Measurements from ENCODE around the gene ANO4. TPM values are rescaled to one million over a fixed set of nuclear protein-coding genes. Genes with fewer than 3 reads are reported as not detected.
"Not testable (repeated sequence)": the region's sequence is repeated elsewhere in the genome, so short reads cannot be mapped to it uniquely, and the experiment has no call there.

Gene ANO4
- total RNA-seq, 1 donor from 2014 or later = 0.32 TPM

DNA sequence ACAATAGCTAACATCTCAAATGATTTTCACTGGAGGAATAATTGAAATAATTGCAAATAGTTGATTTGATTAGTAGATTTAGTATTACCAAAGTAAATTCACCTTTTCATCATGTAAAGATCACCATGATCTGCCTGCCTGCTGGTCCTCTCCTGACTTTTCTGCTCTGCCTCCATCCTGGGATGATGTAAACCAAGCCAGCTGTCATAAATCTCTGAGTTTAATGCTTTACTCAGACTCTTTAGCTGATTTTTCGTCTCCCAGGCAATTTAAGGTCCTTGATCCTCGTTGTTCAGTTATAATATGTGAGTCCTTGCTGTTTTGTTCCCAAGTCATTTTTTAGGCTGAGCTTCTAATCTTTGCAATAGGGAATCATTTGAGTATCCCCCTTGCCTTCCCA is 138.0 kb downstream of the ANO4 start:
- DNase-seq (no peak), ATAC-seq (no peak)
- intact Hi-C loops (cut with micrococcal nuclease) = no loop called here

DNA sequence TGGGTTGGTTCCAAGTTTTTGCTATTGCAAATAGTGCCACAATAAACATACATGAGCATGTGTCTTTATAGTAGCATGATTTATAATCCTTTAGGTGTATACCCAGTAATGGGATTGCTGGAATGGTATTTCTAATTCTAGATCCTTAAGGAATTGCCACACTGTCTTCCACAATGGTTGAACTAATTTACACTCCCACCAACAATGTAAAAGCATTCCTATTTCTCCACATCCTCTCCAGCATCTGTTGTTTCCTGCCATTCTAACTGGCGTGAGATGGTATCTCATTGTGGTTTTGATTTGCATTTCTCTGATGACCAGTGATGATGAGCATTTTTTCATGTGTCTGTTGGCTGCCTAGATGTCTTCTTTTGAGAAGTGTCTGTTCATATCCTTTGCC is 139.0 kb downstream of the ANO4 start:
- DNase-seq; ATAC-seq; intact Hi-C loops (cut with micrococcal nuclease): not testable (repeated sequence)

DNA sequence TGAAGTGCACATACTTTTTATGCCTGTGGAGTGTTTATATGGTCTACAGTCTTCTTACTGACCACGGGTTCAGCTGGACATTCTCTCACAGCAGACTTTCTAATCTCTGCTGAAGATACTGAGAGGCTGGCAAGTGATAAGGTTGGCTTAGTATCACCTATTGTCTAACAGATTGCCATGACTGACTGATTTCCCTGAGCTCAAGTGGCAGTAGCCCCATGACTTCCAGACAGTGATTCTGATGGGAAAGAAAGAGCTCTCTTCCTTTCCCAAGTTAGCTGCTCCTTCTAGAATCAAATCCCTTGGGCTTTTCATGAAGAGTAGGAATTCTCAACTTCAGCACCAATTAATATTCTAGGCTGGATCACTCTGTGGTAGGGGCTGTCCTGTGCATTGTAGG is 141.4 kb downstream of the ANO4 start:
- ATAC-seq = no peak
- DNase-seq = no peak
- intact Hi-C loops (cut with micrococcal nuclease) = no loop called here

DNA sequence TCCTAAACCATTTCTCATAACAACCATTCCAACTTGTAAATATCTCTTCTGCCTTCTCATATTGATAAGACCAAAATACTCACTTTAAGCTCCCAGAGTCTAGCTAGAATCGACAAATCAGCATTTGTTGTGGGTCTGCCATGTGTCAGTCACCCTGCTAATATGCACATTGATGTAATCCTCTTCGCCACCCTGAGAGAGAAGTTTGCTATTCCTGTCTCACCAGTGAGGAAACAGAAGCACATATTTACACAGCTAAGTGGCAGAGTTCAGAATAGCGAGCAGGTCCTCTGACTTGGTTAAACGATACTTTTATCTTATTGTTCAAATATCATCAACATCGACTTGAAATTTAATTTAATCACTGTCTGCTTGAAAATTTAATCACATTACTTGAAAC is 142.1 kb downstream of the ANO4 start:
- DNase-seq = no peak
- no peak for ATAC-seq
- intact Hi-C loops (cut with micrococcal nuclease) = no loop called here

DNA sequence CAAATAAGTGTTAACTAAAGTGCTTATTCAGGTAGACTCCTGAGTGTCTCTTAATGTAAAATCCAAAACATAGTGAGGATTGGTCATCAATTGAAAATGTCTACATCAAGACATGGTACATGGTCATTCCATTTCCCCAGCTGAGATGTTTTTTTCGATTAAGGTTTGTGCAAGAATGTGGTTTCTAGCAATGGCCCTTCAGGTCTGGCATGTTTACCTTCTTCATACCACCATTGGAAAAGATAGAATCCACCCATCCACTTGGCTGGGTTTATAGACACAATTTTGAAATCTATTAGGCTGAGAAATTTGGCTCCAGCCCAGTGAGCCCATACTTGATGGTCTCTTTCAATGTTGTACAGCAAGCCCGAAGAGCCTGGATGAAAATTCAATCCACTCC is 145.9 kb downstream of the ANO4 start:
- ATAC-seq = no peak
- intact Hi-C loops (cut with micrococcal nuclease) = no loop called here
- DNase-seq = no peak

DNA sequence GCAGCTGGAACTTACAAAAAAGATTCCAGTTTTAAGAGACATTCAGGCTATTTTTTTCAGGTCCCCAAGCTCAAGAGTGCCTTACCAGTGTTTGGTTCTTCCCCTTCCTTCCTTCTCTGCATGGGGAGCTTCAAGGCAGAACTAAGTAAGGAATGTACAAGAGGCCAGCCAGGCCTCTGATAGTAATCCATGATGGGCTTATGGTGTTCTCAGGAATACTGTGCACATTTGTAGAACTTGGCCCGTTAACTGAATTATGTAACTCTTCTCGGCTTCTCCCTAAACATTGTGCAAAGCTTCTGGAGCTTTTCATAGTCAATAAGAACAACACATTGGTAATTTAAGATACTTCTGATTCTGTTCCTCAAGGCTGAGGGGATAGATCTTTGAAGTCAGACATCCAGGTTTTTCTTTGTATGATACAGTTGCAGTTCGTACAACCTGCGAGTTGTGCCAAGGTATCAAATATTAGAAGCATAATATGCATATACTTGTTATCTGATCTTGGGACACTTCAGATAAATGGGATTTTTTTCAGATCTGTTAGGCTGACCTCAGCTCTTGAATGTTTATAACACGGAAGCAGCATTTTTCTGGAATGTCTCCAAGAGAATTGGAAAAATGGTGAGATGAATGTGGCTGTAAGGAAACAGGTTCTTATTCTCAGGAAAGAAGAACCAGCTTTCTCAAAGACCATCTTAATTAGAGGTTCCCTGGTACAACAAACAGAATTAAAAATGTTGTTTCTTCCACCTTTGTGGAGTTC is 148.6 kb downstream of the ANO4 start:
- no peak for DNase-seq
- peak; percentile 64 for ATAC-seq
- intact Hi-C loops (cut with micrococcal nuclease) = no loop called here

DNA sequence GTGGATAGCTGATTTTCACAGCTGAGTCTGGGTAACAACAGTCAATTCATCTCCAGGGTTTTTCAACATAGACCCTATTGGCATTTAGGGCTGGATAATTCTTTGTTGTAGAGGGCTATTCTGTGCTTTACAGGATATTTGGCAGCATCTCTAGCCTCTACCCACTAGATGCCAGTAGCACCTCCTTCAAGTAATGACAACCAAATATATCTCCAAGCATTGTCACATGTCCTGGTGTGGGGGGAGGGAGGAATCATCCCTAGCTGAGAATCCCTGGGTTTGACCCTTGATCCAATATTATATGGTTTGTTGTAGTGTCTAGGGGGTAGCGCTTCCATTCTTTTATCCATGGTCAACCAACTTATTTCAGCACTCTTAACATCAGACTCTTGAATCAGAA is 157.2 kb downstream of the ANO4 start:
- ATAC-seq (no peak), DNase-seq (no peak)
- intact Hi-C loops (cut with micrococcal nuclease) = no loop called here

DNA sequence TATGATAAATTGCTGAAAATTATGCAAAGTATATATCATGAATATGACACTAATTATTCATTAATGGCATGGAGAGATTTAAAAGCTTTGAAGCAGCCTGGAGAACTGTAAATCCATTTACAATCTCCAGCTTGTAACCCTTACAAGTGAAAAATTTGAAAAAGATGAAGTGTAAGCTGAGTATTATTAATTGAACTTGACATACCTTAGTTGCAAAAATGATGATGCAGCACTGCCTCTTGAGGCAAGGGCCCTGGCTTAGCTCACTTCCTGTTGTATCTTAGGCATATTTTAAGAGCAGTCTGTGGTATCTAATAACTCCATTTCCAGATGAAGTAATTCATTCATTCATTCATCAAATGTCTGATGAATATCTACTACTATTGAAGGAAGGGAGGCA is 158.6 kb downstream of the ANO4 start:
- intact Hi-C loops (cut with micrococcal nuclease) = no loop called here

DNA sequence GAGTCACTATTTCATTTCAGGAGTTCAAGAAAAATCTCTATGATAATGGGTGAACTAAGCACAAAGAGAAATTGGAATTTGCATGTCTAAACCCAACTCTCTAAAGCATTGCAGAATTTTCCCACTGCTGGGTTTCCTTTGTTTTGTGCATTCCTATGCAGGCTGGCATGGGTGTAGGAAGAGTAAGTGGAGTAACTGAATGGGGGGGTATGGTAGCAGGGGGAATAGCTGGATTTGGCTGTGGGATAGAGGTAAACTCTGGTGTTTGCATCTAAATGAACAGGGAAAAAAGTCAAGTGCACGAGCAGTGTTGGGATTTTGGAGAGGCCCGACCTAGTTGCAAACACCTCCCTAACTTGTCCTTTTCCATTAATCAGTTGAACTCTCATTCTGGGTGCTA is 159.1 kb downstream of the ANO4 start:
- no peak for DNase-seq
- no peak for ATAC-seq
- intact Hi-C loops (cut with micrococcal nuclease) = no loop called here

More for the DNA sequence above, 158.6 kb downstream of the ANO4 start:
- ATAC-seq = no peak
- no peak for DNase-seq

DNA sequence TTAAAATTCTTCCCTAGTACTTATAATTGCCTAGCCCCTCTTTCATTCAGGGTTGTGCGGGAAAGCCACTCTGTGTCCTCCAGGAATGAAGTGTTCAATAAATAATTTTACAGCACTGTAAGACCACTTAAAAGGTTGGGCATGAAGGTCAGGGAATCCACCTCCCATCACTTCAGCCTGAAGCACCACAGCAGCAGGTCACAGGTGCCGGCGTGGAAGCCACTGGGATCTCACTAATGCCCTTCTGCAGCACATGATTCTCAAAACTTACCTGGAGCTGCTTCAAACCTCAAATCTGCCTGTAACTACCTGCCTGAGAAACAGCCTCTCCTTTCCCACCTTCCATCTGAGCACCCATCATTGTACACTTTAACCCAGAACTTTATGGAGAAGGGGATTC is 159.5 kb downstream of the ANO4 start:
- no peak for ATAC-seq
- intact Hi-C loops (cut with micrococcal nuclease) = no loop called here
- DNase-seq = no peak

DNA sequence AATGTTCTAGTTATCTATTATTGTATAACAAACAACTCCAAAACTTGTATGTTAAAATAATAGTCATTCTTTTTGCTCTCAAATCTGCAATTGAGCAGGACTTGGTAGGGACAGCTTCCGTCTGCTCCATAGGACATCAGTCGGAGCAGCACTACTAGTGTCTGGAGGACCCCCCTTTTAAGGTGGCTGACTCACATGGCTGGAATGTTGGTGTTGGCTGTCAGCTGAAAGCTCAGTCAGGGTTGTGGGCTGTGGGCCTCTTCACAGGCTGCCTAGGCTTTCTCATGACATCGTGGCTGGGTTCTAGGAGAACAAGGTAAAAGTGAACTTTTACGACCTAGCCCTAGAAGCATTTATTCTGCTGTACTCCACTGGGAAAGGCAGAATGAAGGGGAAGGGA is 160.6 kb downstream of the ANO4 start:
- DNase-seq (no peak), ATAC-seq (no peak)
- intact Hi-C loops (cut with micrococcal nuclease) = no loop called here

DNA sequence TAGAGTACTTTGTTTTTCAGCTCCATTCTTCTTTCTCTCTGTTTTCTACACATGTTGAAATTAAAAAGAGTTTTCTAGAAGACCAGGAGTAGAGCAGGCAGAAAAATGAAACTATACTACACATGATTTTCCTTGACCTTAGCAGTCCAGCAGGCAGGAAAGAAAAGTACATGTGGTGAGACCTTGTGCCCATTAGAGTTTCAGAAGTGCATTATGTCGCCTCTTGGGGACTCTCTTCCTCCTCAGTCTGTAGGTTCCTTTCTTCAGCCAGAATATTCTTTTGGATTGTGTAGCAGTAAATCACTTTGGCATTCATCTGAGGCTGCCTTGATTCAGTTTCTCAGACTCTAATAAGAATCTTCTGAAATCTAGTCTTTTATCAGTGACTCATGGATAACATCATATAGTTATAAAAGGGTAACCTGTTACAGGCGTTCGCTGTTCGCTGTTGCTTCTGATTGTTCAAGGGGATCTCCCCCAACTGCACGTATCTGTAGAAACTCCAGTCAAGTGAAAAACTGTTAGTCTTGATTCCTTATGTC is 161.8 kb downstream of the ANO4 start:
- DNase-seq (no peak), ATAC-seq (no peak)
- intact Hi-C loops (cut with micrococcal nuclease) = no loop called here

DNA sequence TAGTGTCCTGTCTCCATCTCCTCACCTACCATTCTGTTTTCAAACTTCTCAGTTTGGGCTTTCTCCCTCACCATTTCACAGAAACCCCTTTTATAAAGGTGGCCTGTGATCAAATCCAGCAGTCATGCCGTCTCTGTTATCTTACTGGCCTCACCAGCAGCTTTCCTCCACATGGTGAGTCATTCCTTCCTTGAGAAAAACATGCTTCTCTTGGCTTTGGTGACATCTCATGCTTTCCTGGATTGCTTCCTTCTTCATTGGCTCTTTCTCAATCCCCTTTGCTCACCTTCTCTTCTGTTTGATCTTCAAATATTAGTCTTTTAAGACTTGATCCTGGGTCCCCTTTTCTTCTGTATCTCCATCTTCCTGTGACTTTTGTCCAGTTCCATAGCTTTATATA is 164.9 kb downstream of the ANO4 start:
- no peak for ATAC-seq
- DNase-seq = no peak
- intact Hi-C loops (cut with micrococcal nuclease) = no loop called here

DNA sequence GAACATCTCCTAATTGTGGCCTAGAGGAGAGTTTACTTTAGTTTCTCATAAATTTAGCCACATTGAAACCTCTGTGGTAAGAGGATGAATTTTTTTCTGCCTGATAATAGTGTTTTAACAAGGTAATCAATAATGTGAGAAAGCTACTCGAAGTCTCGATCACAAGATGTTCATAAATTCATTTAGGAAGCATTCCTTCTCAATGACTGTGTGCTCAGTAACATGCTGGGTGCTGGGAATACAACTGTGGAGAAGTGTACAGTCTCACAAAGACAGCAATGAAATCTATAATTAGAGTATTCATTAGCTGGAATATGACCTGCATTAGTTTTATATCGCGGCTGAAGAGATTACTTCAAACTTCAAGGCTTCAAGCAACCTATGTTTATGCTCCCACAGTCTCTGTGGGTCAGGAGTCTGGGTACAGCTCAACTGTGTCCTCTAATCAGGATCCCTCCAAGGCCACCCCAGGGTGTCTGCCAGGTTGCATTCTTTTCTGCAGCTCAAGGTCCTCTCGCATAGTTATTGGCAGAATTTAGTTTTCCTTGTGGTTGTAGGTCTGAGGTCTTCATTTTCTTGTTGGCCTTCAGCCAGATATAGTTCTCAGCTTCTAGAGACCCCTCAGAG is 167.6 kb downstream of the ANO4 start:
- intact Hi-C loops (cut with micrococcal nuclease) = no loop called here
- no peak for ATAC-seq
- DNase-seq = no peak

DNA sequence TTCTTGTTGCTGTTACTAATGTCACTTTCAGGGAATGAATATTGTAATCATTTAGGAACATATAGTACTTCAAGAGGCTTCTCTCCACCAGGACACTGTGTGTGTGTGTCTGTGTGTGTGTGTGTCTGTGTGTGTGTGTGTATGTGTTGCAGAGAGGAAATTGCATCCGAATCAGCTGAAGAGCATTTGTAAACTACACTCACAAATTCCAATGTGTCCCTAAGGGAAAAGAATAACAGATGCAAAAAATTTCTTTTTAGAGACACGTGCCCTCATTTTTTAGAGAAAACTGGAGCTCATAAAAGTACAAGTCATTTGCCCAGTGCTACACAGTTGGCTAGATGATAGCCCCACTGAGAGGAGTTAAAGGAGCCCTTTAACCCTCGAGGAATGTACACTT is 168.8 kb downstream of the ANO4 start:
- intact Hi-C loops (cut with micrococcal nuclease) = no loop called here
- no peak for ATAC-seq

DNA sequence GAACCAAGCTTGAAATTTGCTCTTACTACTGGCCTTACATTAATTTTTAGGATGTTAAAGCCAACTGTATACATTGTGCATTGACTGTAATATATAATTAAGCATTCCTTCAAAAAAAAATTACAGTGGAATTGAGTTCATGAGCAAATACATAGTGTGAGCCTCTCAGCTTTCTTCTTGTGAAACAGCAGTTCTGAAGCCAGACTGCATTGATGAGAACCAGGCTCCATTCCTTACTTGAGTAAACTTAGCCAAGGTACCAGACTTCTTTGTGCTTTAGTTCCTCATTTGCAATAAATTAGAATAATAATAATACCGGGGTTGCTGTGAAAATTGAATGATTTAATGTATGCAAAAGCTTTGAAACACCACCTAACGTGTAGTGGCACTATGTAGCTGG is 169.5 kb downstream of the ANO4 start:
- intact Hi-C loops (cut with micrococcal nuclease) = no loop called here
- DNase-seq (no peak), ATAC-seq (no peak)

More for the DNA sequence above, 168.8 kb downstream of the ANO4 start:
- DNase-seq = no peak

DNA sequence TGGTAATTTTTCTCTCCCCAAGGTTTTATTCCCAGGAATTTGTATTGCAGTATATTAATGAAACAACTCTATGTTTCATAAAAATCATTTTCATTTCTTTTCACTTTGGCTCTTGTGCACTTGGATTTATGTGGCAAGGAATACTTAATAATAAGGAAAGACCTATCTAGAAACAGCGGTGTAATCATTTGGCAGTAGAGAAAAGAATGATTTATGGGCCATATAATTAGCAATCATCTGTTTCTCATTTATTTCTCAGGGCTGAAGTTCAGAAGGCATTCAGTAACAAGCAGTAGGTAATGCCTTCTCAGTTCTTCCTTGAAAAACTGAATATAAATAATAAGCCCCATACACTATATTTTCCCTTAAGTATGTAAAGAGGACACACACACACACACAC is 172.6 kb downstream of the ANO4 start:
- ATAC-seq (no peak), DNase-seq (no peak)
- intact Hi-C loops (cut with micrococcal nuclease) = no loop called here

DNA sequence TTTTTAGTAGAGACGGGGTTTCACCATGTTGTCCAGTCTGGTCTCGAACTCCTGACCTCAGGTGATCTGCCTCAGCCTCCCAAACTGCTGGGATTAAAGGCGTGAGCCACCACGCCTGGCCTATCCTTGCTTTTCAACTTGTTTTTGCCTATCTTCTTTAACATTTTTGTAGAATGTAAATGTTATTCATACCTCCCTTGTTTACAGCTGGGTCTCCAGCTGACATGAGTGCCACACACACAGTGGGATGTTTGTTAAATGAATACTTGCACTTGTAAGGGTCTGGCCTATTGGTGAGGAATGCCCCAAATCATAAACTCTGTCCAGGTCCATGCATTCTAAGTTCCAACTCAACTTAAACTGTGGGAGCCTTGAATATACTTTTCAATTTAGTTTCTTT is 176.3 kb downstream of the ANO4 start:
- no peak for DNase-seq
- ATAC-seq = no peak
- intact Hi-C loops (cut with micrococcal nuclease) = no loop called here

DNA sequence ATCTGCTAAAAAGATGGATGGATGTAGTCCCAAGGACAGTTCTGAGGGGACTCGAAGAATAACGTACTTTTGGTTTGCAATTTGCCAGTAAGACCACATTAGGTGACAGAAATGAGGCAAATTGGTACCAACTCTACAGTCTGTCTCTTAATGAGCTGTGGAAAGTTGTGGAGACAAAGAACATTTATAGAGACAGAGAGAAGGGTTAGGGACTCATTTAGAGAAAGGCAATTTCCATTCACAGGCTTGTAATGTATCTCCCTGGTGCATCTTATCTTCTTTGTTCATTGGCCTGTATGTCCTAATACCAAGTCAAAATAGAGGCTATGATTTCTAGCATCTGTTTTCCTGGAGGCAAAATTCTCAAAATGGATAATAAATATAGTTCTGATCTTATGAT is 177.5 kb downstream of the ANO4 start:
- intact Hi-C loops (cut with micrococcal nuclease) = no loop called here
- DNase-seq (no peak), ATAC-seq (no peak)

DNA sequence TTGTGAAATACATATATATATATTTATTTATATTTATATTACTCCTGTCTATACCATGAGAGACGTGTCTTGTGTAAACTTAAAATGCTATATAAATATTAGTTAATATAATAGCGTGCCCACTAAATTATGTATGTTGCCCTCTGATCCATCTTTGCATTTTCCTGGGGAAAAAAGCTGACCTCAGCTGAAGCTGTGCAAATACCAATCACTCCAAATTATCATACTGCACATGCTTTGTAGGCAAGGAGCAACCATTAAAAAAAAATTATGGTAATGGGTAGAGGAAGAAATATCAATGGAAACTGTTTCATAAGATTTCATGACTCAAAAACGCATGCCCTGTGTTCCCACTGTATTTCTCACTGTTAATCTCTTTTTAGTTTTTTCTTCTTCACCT is 179.8 kb downstream of the ANO4 start:
- ATAC-seq = no peak
- intact Hi-C loops (cut with micrococcal nuclease) = no loop called here

DNA sequence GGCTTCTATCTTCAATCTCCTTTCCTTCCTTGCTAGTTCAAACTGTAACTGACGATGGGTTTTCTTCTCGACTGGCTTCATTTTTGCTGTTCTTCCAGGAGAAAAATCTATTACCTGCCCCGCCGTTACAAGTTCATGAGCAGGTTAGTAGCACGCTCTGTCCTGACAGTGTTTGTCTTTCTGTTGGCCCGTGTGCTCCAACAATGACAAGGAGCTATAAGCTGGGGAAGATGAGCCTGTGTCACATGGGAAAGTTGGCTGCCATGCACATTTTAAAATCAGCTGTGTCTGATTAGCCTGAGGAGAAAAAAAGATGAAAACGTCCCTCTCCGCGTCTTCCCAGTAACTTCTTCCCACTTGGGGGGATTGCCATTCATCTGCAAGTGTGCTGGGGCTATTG is 180.2 kb downstream of the ANO4 start:
- intact Hi-C loops (cut with micrococcal nuclease) = no loop called here
- ATAC-seq (no peak), DNase-seq (no peak)

More for the DNA sequence above, 179.8 kb downstream of the ANO4 start:
- no peak for DNase-seq

Data from left ventricle myocardium superior (tissue), 1 donor.